Cardiac septum (tissue), 1 donor: ENCODE results near the gene MOBP. TPM values are rescaled to one million over a fixed set of nuclear protein-coding genes. Genes with fewer than 3 reads are reported as not detected.

Source experiments
- DNase-seq: peaks from one replicate; pipeline ENCODE4 v3.0.0-alpha.2; 2020; ENCODE audit warnings: low spot score
- intact Hi-C: fragments of 100-400 bp; cut with DNase I; formaldehyde crosslinking; loops from one replicate; pipeline ENCODE4 v1.14.0; 2022
- total RNA-seq: library from RNA; stranded (reverse); fragmentation: NEBNext Ultra II Directional; extraction: Animal tissue kit (Norgen Biotek cat#: 25700); gene quantifications from one replicate; pipeline ENCODE4 v1.2.1, GENCODE V29; 2021
- donor health status: DM: no; HTN: no; CAD: no.

The MOBP gene
- total RNA-seq, 1 donor from 2014 or later, result 0.08 TPM

DNA sequence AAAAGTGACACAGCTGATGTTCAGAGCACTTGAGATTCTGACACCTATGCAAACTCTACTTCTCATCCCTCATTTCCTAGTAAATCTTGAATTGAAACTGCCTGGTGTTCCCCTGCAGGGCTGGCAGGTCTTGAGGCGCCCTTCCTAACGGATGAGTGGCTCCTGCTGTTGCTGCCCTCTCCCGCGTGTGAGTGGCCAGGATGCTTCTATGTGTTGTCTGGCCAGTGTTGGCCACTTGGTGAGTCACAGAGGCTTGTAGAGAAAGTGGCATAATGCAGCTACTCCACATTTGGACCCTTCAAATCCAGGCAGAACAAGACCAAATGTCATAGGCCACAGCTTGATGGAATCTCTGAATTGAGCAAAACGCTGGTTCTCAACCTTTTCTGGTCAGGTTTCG lies 63.6 kb downstream of the MOBP start:
- DNase-seq, result no peak

DNA sequence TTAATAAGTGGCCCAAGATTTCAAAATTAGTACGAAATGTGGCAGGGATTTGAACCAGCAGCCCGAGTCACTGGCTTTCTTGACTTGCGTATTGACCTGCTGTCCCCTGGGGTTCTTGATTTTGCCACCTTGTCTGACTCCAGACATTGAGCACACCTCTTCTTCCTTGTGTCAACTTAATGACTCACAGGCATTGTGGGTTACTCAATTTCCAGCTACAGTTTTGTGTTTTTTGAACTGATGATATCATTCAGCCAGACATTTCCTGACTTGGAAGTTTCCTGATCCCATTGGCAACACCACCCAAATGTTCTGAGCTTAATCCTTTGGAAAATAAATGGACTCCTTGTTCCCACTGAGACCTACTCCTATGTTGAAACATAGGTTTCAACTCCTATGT lies 64.2 kb downstream of the MOBP start:
- DNase-seq, result no peak

More for the DNA sequence above, 63.6 kb downstream of the MOBP start:
- intact Hi-C loops, result no loop called here

DNA sequence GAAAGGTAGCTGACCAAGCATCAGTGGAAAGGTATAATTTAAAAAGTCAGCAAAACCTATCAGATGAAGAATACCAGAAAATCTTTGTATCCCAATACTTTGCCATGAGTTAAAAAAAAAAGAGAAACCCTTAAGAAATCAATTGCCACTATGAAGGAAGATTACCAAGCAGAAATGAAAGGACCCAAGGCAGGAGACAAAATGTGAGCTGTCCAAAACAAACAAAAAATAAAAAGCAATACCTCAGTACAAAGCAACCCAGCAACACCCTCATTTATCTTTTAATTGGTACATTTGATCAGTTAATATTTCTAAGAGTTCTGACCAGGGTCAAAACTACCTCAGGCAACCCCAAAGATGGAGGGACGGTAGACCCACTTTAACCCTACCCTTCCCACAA lies 65.3 kb downstream of the MOBP start:
- intact Hi-C loops, result no loop called here
- DNase-seq, result no peak

More for the DNA sequence above, 64.2 kb downstream of the MOBP start:
- intact Hi-C loops, result no loop called here

DNA sequence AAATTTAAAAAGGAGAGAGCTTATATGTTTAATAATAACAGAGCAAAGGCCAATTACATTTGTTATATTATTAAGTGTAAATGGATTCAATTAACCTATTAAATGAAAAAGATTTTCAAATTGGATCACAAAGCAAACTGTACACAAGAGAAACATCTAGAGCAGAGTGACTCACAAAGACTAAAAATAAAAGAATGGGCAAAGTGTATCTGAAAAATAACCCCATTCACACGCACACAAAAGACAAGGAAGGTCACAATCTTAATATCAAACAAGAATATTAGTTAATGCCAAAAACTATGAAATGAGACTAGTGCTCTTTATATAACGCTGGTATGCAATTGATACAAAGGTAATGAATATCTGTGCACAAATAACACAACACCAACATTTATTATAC lies 65.7 kb downstream of the MOBP start:
- intact Hi-C loops, result no loop called here

DNA sequence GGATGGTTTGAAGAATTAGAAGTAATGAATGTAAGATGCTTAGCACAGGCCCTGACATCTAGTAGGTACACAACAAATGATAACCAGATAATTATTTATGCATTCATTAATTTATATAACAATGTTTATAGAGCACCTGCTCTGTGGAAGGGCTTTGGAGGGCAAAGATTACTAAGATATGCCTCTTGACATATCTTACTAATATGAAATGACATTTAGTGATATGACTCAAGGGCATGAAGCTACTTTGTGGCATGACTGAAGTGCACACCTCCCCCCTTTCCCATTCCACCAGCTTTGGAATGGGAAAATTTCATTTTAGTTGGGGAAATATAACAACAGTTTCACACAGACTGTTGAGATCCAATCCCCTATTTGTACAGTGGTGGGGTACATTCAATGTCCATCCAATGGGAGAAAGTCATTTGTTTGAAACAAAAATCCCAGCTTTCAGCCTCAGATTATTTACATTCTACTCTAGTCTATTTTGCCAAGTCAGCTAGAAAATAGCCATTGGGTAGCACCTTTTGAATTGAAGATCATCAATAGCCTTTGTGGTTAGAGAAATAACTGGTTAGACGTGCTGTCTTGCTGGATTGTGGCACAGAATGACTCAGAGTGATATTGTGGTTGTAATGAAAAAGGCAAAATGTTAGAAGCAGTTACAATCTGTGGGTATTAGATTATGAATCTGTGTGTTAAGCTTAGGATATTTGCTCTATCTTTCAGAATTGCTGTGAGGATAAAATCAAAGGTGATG lies 72.9 kb downstream of the MOBP start:
- intact Hi-C loops, result loop anchor here (5.0 kb wide), 1 partner anchor 637 kb away; no protein-coding TSS in a partner anchor

More for the DNA sequence above, 65.7 kb downstream of the MOBP start:
- no peak for DNase-seq

DNA sequence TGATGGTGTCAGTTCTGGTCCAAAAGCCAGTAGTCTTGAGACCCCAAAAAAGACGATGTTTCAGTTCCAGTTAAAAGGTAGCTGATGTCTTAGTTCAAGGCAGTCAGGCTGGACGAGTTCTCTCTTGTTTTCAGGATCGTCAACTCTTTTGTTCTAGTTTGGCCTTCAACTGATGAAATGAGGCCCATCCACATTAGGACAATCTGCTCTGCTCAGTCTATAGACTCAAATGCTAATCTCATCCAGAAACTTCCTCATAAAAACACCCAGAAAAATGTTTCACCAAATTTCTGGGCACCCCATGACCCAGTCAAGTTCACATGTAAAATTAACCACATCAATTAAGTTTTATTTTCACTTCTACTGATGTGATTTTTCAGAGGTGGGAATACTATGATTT lies 74.0 kb downstream of the MOBP start:
- no peak for DNase-seq
- intact Hi-C loops, result loop anchor here (5.0 kb wide), 1 partner anchor 636 kb away; no protein-coding TSS in a partner anchor

More for the DNA sequence above, 72.9 kb downstream of the MOBP start:
- DNase-seq, result no peak

DNA sequence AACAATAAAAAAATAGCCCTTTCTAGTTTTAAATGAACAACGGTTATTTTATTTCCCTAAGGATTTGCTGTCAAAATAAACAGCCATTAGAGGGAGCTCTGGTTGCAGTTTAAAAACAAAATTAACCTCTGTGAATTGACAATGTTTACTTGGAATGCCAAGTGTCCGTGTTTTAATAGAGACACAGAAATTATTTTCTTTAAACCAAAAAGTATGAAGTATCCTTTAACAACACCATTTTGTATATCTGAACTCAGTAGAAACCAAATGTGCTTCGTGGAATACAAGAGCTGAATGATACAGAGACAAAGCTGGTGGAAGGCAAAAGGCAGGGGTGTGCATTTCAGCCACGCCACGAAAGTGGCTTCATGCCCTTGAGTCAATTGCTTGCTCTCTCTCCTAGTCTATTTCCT lies 74.4 kb downstream of the MOBP start:
- intact Hi-C loops, result loop anchor here (5.0 kb wide), 1 partner anchor 635 kb away; no protein-coding TSS in a partner anchor
- no peak for DNase-seq

DNA sequence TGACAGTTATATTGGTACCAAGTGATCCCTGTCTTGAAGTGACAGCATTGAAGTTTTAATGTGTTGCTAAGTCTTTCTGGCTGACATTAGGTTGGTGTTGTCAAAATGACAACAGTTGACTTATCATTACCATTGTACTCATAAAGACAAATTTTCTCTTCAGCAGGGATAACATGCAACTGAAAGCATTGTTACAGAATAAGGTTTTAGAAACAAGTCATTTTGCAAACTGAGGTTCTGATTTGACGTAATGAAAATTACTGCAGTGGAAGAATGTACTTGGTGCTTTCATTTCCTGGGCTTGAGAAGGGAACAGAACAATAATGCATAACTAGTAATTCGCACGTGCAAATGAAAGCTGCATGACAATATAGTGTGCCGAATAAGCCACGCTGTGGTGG lies 75.1 kb downstream of the MOBP start:
- intact Hi-C loops, result loop anchor here (5.0 kb wide), 1 partner anchor 635 kb away; no protein-coding TSS in a partner anchor
- DNase-seq, result no peak

DNA sequence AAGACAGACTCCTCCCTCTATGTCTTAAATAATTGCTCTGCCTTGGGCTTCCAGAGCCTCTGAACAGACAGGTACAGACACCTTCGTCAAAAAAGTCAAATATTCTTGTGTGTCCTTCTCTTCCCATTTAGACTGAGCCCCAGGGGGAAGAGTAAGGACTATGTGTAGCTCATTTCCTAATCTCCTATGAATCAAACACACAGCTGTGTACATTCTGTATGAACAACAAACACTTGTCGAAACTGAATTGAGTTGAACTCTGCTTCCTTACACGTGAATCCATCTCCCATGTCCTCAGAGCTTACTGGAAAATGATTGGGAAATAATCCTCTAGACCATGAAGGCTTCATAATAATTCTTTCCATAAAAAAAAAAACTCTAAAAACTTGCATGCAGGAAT lies 80.8 kb downstream of the MOBP start:
- no peak for DNase-seq
- intact Hi-C loops, result no loop called here

DNA sequence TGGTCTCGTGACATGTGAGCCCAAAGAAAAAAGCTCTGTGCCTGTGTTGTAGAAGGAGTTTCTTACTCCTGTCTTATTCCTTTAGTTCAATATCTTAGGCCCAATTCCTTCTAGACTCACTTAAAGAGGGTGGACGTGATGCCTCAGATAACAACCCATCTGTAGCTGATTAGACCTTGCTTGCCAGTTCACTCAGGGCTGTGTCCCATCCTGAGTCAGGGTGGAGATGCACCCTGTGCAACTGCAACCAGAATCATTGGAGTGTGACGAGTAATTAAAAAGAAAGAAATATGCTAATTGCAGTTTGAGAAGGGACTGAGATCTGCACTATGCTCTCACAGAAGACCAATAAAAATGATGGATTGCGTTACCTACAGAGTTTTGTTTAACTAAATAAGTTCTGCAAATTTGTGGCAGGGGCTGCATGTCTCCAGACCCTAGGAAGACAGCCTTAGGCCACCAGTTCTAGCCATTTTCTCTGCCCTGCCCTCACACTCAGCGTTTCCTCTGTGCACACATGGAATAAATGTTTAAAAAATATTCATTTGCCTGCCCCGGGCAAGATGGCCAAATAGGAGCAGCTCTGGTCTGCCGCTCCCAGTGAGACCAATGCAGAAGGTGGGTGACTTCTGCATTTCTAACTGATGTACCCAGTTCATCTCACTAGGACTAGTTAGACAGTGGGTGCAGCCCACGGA lies 83.0 kb downstream of the MOBP start:
- no peak for DNase-seq
- intact Hi-C loops, result no loop called here

Other genes starting within 250 kb of the MOBP start
- gene CX3CR1, start 187.6 kb upstream of the MOBP start, total RNA-seq, result 1.3 TPM
- not detected for gene CCR8, start 138.0 kb upstream of the MOBP start, total RNA-seq
- 14.6 TPM for gene SLC25A38, start 84.3 kb upstream of the MOBP start, total RNA-seq
- gene RPSA, start 61.0 kb upstream of the MOBP start, total RNA-seq, result 333 TPM